ENCODE data around the gene NFIB.

The NFIB gene

DNA sequence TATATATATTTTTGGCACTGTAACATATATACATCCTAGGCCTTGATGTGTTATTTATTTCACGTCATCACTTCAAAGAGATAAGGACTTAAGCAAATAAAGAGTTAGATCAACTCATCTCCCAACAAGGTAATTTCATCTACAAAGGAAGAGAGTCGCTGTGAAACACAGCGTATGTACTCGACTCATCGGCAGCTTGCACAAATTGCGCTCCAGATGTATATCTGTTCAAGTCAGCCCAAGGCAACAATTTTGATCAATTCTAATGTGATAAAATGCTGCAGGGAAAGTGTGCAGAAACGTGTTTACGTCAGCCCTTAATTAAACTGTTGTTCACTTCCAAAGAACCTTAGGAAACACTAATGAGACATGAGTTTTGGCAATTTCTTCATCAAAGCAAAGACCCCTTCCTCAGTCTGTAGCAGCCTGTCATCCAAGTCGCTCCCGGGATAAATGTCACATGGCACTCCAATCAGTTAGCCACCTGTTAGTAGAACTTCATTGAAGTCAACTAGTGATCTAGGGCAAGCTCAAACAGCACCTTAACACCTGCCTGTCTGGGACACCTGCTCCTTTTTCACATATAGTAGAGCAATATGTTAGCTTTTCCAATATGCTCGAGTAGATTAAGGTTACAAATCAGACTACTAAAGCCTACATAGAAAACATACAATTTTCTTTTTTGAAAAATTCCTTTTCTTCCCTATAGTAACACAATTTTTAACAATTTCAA, 182.4 kb downstream of the NFIB start:
- DNase-seq (ENCODE audit: extremely low read depth in 1 of 2, low read depth in 1 of 2), result no peak

GRCh38 chr9:14127656-14128055, 186.3 kb downstream of the NFIB start:
- no peak for DNase-seq (ENCODE audit: extremely low read depth in 1 of 2, low read depth in 1 of 2)

DNA sequence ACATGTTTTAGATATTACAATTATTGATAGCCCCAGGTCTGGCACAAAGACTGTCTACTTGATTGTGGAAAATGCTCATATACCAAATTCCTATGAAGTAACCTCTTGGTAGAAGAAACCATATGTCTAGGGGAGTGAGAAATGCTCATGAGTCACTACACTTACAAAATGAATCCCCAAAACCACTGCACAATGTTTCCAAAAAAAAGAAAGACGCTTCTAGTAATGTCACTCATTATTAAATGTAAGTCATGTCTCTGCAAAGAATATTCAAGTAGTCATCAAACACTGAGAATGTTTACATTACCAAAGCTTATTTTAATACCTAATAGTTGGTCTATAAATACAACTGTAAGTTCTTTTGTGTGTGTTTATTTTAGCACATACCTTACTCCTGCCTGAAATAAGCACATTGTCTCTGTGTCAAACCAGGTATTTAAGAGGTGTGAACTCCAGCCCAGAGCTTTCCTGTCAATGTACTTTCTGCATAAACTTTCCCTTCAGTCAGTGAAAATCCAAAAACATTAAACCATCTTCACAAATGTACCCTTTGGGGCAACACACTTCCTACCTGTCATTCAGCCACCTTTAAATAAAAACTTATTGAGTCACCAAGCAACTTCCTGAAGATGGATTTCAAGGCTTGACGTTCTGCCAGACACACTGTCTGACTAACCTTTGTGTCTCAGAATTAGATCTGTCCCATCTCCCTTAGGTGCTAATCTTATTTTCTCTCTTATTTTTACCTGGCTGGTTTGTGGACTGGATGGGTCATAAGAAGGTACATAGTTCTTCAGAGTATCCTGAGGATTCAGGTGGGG, 194.0 kb downstream of the NFIB start:
- no peak for DNase-seq (ENCODE audit: extremely low read depth in 1 of 2, low read depth in 1 of 2)

- DNase-seq (ENCODE audit: extremely low read depth in 1 of 2, low read depth in 1 of 2), result no peak
Observed at GRCh38 chr9:14112226-14112625, 201.7 kb downstream of the NFIB start.

DNA sequence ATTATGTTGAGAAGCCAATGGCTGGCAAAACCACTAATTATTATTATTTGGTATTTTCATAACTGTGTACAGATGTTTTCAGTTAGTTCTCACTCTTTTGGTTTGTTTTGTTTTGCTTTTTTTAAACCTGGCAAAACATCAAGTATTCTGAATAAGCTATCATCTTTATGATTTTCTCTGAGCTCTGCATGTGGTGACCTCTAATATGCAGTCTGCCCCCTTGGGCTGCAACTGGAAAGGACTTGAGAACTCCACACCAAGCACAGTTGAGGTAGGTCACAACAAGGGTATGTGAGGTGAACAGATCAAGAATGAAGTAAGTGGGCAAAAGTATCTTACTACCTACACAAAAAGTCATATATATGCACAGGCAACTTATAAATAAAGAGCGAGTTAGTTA, 202.2 kb downstream of the NFIB start:
- no peak for DNase-seq (ENCODE audit: extremely low read depth in 1 of 2, low read depth in 1 of 2)

DNA sequence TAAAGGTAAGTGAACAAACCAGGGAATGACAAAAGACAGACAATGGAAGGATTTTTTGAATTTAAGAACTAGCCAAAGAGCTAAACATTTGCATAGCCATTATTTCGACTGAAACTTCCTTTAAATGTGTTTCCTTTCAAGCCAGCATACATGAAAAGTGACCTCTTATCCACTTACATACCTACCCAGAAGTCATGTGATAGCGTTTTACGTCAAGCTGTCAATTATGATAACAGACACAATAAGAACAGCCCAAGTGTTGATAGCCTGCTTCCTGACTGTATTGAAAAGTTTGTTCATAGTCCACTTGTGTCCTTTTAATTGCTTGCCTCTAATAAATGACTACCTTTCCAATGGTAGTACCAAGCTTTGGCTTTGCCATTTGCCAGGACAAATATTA, 206.0 kb downstream of the NFIB start:
- no peak for DNase-seq (ENCODE audit: extremely low read depth in 1 of 2, low read depth in 1 of 2)

DNA sequence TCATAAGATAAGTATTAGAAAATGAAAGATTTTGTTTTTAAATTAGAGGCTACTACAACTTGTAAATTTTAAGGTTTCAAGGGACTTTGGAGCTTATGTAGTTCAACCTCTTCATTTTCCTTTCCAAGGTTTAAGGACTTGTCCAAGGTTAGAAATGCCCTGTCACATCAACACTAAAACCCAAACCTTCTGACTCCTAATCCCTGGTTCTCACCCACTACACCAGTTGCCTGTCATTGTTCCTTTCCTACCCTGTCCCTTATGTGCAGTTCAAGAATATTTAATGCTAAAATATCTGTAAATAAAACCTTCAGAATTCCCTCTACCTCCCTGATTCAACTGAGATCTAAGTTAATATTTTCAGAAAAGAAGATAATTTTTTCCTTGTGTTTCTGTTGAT, 206.4 kb downstream of the NFIB start:
- no peak for DNase-seq (ENCODE audit: extremely low read depth in 1 of 2, low read depth in 1 of 2)

DNA sequence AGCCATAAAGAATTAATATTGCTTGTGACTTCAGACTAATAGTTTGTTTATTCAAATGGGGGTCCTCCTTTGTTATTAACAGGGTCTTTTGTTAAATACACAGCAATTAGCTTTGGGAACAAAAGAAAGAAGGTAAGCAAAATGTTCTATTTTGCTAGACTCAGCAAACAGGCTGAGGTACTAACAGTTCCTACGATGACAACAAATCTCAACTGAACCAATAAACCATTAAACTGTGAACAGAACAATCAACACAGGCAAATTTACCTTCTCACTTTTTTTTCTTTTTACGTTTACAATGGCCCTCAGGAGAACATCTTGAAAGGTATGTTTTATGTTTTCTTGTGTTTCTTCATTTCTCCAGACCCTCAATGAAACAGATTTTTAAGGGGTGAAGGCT, 207.2 kb downstream of the NFIB start:
- DNase-seq (ENCODE audit: extremely low read depth in 1 of 2, low read depth in 1 of 2), result no peak

DNA sequence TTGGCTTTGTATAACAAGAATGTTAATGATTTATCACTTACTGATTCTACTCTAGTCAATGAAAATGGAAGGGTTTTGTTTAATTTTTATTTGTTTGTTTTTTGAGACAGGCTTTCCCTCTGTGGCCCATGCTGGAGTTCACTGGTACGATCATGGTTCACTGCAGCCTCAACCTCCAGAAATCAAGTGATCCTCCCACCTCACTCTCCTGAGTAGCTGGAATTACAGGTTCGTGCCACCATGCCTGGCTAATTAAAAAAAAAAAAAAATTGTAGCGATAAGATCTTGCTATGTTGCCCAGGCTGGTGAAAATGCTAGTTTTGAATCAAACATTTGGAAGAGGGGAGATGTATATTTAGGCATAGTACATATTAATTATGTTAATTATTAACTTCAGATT, 209.4 kb downstream of the NFIB start:
- DNase-seq (ENCODE audit: extremely low read depth in 1 of 2, low read depth in 1 of 2), result no peak

DNA sequence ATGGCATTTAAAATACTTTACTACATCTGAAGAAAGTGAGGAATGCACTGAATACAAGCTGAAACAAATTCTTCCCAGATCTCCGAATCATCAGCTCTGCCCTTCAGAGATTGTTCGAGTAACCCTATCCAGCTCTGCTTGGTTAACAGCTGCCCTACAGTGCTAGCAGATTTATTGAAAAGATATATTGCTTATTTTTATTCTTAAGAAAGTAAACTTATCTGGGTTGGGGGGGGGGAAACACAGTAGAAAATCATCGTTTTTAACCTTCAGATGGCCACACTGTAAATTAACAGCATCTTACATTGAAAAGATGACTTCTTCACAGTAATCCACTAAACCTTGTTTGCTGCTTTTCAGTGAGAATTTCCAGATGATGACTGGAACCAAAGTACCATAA, 210.8 kb downstream of the NFIB start:
- DNase-seq (ENCODE audit: extremely low read depth in 1 of 2, low read depth in 1 of 2), result no peak

DNA sequence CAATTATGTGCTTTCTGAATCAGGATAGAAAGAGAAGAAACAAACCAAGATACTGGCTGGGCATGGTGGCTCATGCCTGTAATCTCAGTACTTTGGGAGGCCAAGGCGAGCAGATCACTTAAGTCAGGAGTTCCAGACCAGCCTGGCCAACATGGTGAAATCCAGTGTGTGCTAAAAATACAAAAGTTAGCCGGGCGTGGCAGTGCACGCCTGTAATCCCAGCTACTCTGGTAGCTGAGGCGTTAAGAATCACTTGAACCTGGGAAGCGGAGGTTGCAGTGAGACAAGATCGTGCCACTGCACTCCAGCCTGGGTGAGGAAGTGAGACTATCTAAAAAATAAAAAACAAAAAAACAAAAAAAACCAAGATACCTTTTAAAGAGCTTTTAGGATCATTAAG, 214.2 kb downstream of the NFIB start:
- DNase-seq (ENCODE audit: extremely low read depth in 1 of 2, low read depth in 1 of 2), result no peak

GRCh38 chr9:14098486-14099180, 215.3 kb downstream of the NFIB start:
- DNase-seq (ENCODE audit: extremely low read depth in 1 of 2, low read depth in 1 of 2), result no peak

- no peak for DNase-seq (ENCODE audit: extremely low read depth in 1 of 2, low read depth in 1 of 2)
Observed at GRCh38 chr9:14097666-14098415, 216.1 kb downstream of the NFIB start.

GRCh38 chr9:14097215-14097614, 216.7 kb downstream of the NFIB start:
- no peak for DNase-seq (ENCODE audit: extremely low read depth in 1 of 2, low read depth in 1 of 2)

GRCh38 chr9:14096258-14096922, 217.6 kb downstream of the NFIB start:
- DNase-seq (ENCODE audit: extremely low read depth in 1 of 2, low read depth in 1 of 2), result no peak

DNA sequence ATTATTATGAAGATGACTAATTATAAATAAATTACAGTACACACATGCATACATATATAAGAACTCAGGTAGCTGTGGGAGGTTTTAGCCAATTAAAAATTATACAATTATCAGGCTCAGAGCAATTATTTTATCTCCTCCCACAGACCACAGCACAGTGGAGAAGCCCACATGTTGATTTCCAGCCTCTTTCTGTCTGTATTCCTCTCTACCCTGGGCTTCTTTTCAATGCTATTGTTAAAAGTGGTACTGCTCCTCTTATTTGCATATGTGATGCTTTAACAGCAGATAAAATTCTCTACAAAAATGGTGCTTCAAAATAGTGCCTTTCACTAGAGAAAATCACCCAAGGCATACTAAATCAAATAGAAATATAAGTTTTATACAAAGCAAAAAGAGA, 218.7 kb downstream of the NFIB start:
- no peak for DNase-seq (ENCODE audit: extremely low read depth in 1 of 2, low read depth in 1 of 2)

DNA sequence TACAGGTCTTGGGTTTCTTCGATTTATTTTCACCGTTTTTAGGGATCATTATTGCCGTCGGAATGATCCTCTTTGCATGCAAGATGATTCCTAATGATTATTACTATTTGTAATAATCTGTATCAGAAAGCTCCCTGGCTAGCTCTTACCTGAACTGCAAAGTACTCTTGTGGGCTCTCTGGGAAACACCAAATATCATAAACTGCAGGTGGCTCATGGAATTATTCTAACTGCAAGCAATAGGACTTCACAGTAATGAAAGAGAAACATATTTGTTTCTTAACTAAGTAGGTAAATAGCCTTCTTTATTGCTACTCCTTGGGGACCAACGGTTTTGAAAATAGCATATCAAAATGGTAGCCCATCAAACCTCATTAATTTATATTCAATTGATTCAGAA, 219.4 kb downstream of the NFIB start:
- DNase-seq (ENCODE audit: extremely low read depth in 1 of 2, low read depth in 1 of 2), result no peak

- DNase-seq (ENCODE audit: extremely low read depth in 1 of 2, low read depth in 1 of 2), result no peak
Observed at GRCh38 chr9:14092344-14092743, 221.6 kb downstream of the NFIB start.

DNA sequence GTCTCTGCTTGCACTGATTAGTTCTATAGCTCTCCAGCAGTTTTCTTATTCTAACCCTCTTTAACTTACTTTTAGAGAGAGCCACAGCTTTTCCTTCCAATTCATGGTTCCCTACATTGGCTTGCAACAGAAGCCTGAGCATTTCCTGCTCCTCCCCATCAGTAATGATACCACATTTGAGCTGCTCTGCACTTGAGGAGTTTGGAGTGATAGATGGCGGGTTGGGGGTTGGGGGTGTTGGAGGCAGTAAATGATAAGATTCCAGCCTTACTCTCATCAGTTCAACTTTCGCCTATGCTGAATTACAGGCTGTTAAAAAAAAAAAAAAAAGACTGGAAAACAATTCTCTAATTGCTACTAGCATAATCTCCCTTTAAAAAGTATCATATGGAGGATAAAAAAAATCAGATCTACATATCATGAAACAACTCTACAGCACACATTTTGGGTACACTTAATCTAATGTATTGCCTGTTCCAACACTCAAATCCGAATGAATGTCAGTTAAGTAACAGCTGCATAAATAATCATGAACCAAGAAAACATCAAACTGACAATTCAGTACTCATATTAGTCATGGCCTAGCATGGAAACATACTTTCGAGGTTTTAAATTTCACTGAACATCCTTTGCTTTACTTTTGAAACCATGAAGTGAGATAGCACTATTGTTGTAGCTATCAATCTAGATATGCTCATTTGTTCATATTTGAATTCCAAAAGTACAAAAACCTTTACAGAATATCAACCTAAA, 224.7 kb downstream of the NFIB start:
- no peak for DNase-seq (ENCODE audit: extremely low read depth in 1 of 2, low read depth in 1 of 2)

- no peak for DNase-seq (ENCODE audit: extremely low read depth in 1 of 2, low read depth in 1 of 2)
Observed at GRCh38 chr9:14087576-14087975, 226.4 kb downstream of the NFIB start.
